Mesenchymal stem cell (in vitro differentiated cells and primary cell): ENCODE results near the gene ABCA1.

Experiments used
- DNase-seq: peaks from one replicate; pipeline ENCODE4 v3.0.0-alpha.2; 2013
- H2AFZ ChIP-seq: one replicate; pipeline ENCODE4 v1.6.1; 2013; ENCODE audit warnings: low read depth, mild to moderate bottlenecking, control low read depth, inconsistent platforms, low read length, moderate library complexity
- H2AK5ac ChIP-seq: 2 replicates; pipeline ENCODE4 v1.6.1; 2013; ENCODE audit warnings: low read length, moderate library complexity, mild to moderate bottlenecking, inconsistent platforms; ENCODE audit not compliant: severe bottlenecking
- H2BK120ac ChIP-seq: one replicate; pipeline ENCODE4 v1.6.1; 2013; ENCODE audit warnings: low read depth, mild to moderate bottlenecking, inconsistent platforms, low read length, moderate library complexity
- H2BK12ac ChIP-seq, 2 experiments: one replicate each; pipeline ENCODE4 v1.6.1; 2013; ENCODE audit warnings: inconsistent platforms in 2 of 2, low read length in 2 of 2, mild to moderate bottlenecking in 2 of 2, moderate library complexity in 2 of 2, control low read depth in 1 of 2
- H2BK15ac ChIP-seq: one replicate; pipeline ENCODE4 v1.6.1; 2013; ENCODE audit warnings: mild to moderate bottlenecking, low read depth, inconsistent platforms; ENCODE audit not compliant: poor library complexity, severe bottlenecking
- H2BK5ac ChIP-seq: 2 replicates; pipeline ENCODE4 v1.6.1; 2013; ENCODE audit warnings: low read depth, mild to moderate bottlenecking, low read length, control low read depth, inconsistent platforms; ENCODE audit not compliant: poor library complexity, severe bottlenecking
- H3K14ac ChIP-seq, 2 experiments: one replicate each; pipeline ENCODE4 v1.6.1; 2013; ENCODE audit warnings: inconsistent platforms in 2 of 2, low read length in 2 of 2, control low read depth in 1 of 2, mild to moderate bottlenecking in 1 of 2, moderate library complexity in 1 of 2
- H3K18ac ChIP-seq, 2 experiments: one replicate each; pipeline ENCODE4 v1.6.1; 2013; ENCODE audit warnings: inconsistent platforms in 2 of 2, low read length in 2 of 2, control low read depth in 1 of 2, low read depth in 1 of 2, mild to moderate bottlenecking in 1 of 2
- H3K23ac ChIP-seq, 2 experiments: one replicate each; pipeline ENCODE4 v1.6.1; 2013; ENCODE audit warnings: inconsistent platforms in 2 of 2, low read length in 2 of 2, mild to moderate bottlenecking in 2 of 2, moderate library complexity in 2 of 2, control low read depth in 1 of 2
- H3K27ac ChIP-seq: 2 replicates; pipeline ENCODE4 v1.5.1; 2013; ENCODE audit warnings: mild to moderate bottlenecking, moderate library complexity, low read length, control low read depth, inconsistent platforms; ENCODE audit not compliant: poor library complexity, severe bottlenecking
- H3K27me3 ChIP-seq, 2 experiments: 2 replicates each; pipeline versions ENCODE4 v1.6.1 to v1.7.0; 2013; ENCODE audit warnings: low read length in 2 of 2, mild to moderate bottlenecking in 2 of 2, moderate library complexity in 2 of 2, control low read depth in 1 of 2, inconsistent platforms in 1 of 2; ENCODE audit not compliant: control insufficient read depth in 1 of 2, insufficient read depth in 1 of 2
- H3K36me3 ChIP-seq, 2 experiments: 2 replicates each; pipeline versions ENCODE4 v1.6.1 to v1.7.0; 2013; ENCODE audit warnings: low read length in 2 of 2, control low read depth in 1 of 2, inconsistent platforms in 1 of 2, low read depth in 1 of 2, mild to moderate bottlenecking in 1 of 2; ENCODE audit not compliant: insufficient read depth in 2 of 2, control insufficient read depth in 1 of 2
- H3K4ac ChIP-seq, 2 experiments: one replicate each; pipeline ENCODE4 v1.6.1; 2013; ENCODE audit warnings: inconsistent platforms in 2 of 2, low read length in 2 of 2, mild to moderate bottlenecking in 2 of 2, moderate library complexity in 2 of 2, control low read depth in 1 of 2, low read depth in 1 of 2
- H3K4me1 ChIP-seq: 2 replicates; pipeline ENCODE4 v1.6.1; 2013; ENCODE audit warnings: low read depth, low read length, control low read depth; ENCODE audit not compliant: control insufficient read depth, insufficient read depth
- H3K4me2 ChIP-seq: 2 replicates; pipeline ENCODE4 v1.6.1; 2013; ENCODE audit warnings: low read length, mild to moderate bottlenecking, inconsistent platforms; ENCODE audit not compliant: poor library complexity, severe bottlenecking
- H3K4me3 ChIP-seq, 2 experiments: 2 replicates each; pipeline versions ENCODE4 v1.5.1 to v1.7.0; 2013; ENCODE audit warnings: low read length in 2 of 2, mild to moderate bottlenecking in 2 of 2, control low read depth in 1 of 2, low read depth in 1 of 2; ENCODE audit not compliant: insufficient read depth in 1 of 2
- H3K79me1 ChIP-seq: replicated peaks from 2 replicates; pipeline ENCODE4 v1.6.1; 2013; ENCODE audit warnings: mild to moderate bottlenecking, control low read depth, low read length, inconsistent platforms; ENCODE audit not compliant: poor library complexity, severe bottlenecking
- H3K9ac ChIP-seq: 2 replicates; pipeline ENCODE4 v1.7.0; 2013; ENCODE audit warnings: mild to moderate bottlenecking, low read length, moderate library complexity
- H3K9me3 ChIP-seq: 2 replicates; pipeline ENCODE4 v1.7.0; 2013; ENCODE audit warnings: mild to moderate bottlenecking, low read length; ENCODE audit not compliant: control insufficient read depth
- H4K8ac ChIP-seq: one replicate; pipeline ENCODE4 v1.6.1; 2013; ENCODE audit warnings: inconsistent platforms, mild to moderate bottlenecking, low read length, moderate library complexity
- H4K91ac ChIP-seq: one replicate; pipeline ENCODE4 v1.6.1; 2013; ENCODE audit warnings: mild to moderate bottlenecking, low read length, inconsistent platforms
- WGBS: methylation state at CpG from one replicate; pipeline ENCODE4 v1.1.7; 2013; ENCODE audit warnings: mixed read lengths; 5-methylcytosine and 5-hydroxymethylcytosine counted together

Gene ABCA1

DNA sequence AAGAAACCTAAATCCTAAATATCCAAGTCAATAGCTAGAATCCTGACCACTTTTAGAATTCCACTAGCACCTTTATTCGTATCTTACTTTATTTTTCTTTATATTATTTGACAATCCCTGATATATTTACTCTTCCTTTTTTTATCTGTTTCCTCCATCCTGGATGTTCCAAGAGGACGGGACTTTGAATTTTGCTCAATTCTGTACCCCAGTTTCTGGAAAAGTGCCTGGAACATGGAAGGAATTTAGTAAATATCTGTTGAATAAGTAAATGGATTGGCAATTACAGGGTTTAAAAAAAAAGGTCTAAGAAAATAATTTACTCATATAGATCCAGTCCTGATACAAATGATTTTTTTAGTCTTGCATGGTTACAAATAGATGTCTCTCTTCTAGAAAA, 181.7 kb downstream of the ABCA1 start:
- no peak overlapping the region for H3K14ac ChIP-seq
- whole genome bisulfite sequencing = 93% methylated on average over 2 of the region's 2 CpGs
- H2BK12ac ChIP-seq = no peak overlapping the region
- no peak overlapping the region for H3K4ac ChIP-seq
- no peak overlapping the region for H2AFZ ChIP-seq
- no peak overlapping the region for H2BK5ac ChIP-seq
- H3K18ac ChIP-seq = no peak overlapping the region
- H2AK5ac ChIP-seq = no peak overlapping the region
- H3K79me1 ChIP-seq = peaks cover 9% of the 10 kb centered on the region
- H3K27me3 ChIP-seq = no peaks in the 10 kb centered on the region
- H3K4me2 ChIP-seq = no peak overlapping the region
- H3K4me3 ChIP-seq = no peak overlapping the region
- no peaks in the 10 kb centered on the region for H3K9me3 ChIP-seq
- no peak for DNase-seq
- no peak overlapping the region for H4K91ac ChIP-seq
- H2BK15ac ChIP-seq = no peak overlapping the region
- peaks cover 0 to 2% of the 10 kb centered on the region in 2 experiments for H3K36me3 ChIP-seq
- H3K23ac ChIP-seq = no peak overlapping the region
- H2BK120ac ChIP-seq = no peak overlapping the region
- no peak overlapping the region for H4K8ac ChIP-seq
- H3K27ac ChIP-seq = no peak overlapping the region
- H3K4me1 ChIP-seq = peaks cover 2% of the 10 kb centered on the region
- peak overlapping the region; percentile 96 for H3K9ac ChIP-seq

DNA sequence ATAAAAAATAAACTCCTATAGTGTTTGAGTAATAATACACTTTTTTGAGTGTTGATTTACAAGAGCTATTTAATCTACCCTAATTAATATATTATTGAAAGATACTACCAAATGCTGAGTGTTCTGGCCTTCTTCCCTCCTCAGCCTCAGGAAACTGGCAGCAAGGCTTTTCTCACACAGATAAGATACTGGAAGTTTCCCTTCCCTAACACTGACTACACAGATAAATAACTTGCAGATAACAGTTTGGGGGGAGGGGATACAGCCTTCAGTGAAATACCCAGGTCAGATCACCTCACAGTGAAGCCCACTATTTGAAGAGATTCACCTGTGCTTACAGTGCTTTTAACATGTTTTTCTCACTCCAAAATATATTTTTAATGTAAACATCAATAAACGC, 182.1 kb downstream of the ABCA1 start:
- Histone ChIP-seq H4K91ac (no peak overlapping the region), H2AK5ac (no peak overlapping the region), H3K4me1 (peaks cover 2% of the 10 kb centered on the region), H2BK15ac (no peak overlapping the region), H3K9me3 (no peaks in the 10 kb centered on the region), H3K27me3 (no peaks in the 10 kb centered on the region), H3K27ac (no peak overlapping the region), H3K14ac (no peak overlapping the region), H3K18ac (no peak overlapping the region), H3K9ac (no peak overlapping the region), H3K4me2 (no peak overlapping the region), H3K4me3 (no peak overlapping the region), H2BK12ac (no peak overlapping the region), H2AFZ (no peak overlapping the region), H3K23ac (no peak overlapping the region), H4K8ac (no peak overlapping the region), H2BK120ac (no peak overlapping the region), H3K4ac (no peak overlapping the region), H3K36me3 (no peaks in the 10 kb centered on the region), H3K79me1 (peaks cover 9% of the 10 kb centered on the region), H2BK5ac (no peak overlapping the region)
- no peak for DNase-seq
- WGBS = no CpG with 5 or more reads among the region's 1 CpG

DNA sequence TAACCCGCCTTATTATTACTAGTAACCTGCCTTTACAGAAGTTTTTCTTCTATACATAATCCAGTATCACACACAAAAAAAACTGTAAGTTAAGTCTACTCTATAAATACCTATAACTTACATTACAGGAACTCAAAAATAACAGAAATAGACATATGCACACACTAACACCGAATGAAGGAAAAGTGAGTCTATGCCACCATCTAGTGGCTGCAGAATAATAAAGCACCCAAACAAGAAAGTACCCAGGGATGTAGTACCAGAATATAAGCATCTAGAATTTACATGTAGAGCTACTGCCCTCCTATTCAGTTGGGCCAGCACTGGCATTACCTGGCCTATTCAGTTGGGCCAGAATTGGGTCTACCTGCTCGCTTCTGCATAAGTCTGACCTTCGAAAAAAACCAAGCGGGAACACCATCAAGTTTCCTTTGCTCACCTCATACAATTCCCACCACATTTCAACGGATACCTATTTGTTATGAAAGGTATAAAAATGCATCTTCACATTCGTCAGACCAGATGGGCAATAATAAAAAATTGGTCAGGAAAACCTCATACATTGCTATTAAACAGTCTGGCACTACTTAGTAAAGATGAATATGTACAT, 184.5 kb downstream of the ABCA1 start:
- H3K9me3 ChIP-seq = no peaks in the 10 kb centered on the region
- no peak overlapping the region for H3K18ac ChIP-seq
- H3K4me2 ChIP-seq = no peak overlapping the region
- no peak overlapping the region for H3K14ac ChIP-seq
- no peak overlapping the region for H3K27ac ChIP-seq
- H3K4ac ChIP-seq = no peak overlapping the region
- no peak overlapping the region for H2BK5ac ChIP-seq
- no peak overlapping the region for H4K91ac ChIP-seq
- H2BK12ac ChIP-seq = no peak overlapping the region
- no peak overlapping the region for H3K9ac ChIP-seq
- no peak overlapping the region for H2BK120ac ChIP-seq
- WGBS = 19% methylated on average over 3 of the region's 7 CpGs
- no peak overlapping the region for H2BK15ac ChIP-seq
- no peaks in the 10 kb centered on the region for H3K36me3 ChIP-seq
- H3K27me3 ChIP-seq = no peaks in the 10 kb centered on the region
- H3K79me1 ChIP-seq = peaks cover 3% of the 10 kb centered on the region
- no peak overlapping the region for H2AFZ ChIP-seq
- DNase-seq = peak; percentile 75
- H2AK5ac ChIP-seq = no peak overlapping the region
- H3K4me3 ChIP-seq = no peak overlapping the region
- H3K4me1 ChIP-seq = no peaks in the 10 kb centered on the region
- no peak overlapping the region for H3K23ac ChIP-seq
- H4K8ac ChIP-seq = no peak overlapping the region

DNA sequence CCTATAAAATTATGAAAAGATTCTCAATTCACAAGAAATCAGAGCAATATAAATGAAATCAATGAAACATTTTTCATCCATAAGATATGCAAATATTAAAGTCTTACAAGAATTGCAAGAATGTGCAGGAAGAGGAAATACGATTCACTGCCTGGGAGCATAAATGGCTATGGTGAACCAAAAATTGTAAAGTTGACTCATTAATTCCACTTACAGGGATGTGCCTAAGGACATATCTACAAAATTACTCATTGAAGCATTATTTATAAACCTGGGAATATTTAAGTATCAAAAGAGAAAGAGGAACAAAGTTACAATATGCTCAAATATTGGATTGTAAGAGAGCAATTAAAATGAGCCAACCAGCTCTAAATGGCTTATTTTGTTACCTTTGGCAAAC, 187.3 kb downstream of the ABCA1 start:
- no peaks in the 10 kb centered on the region for H3K36me3 ChIP-seq
- no CpG with 5 or more reads among the region's 1 CpG for WGBS
- no peak overlapping the region for H2BK5ac ChIP-seq

More for the DNA sequence above, 187.3 kb downstream of the ABCA1 start:
- no peak overlapping the region for H2AK5ac ChIP-seq
- H2BK120ac ChIP-seq = no peak overlapping the region
- H3K4ac ChIP-seq = no peak overlapping the region
- H3K9ac ChIP-seq = peak overlapping the region; percentile 68
- H3K4me2 ChIP-seq = no peak overlapping the region
- H4K8ac ChIP-seq = no peak overlapping the region
- H2BK12ac ChIP-seq = no peak overlapping the region
- H3K23ac ChIP-seq = no peak overlapping the region
- no peak overlapping the region for H4K91ac ChIP-seq
- no peak overlapping the region for H3K4me3 ChIP-seq
- no peaks in the 10 kb centered on the region for H3K79me1 ChIP-seq
- H3K4me1 ChIP-seq = no peaks in the 10 kb centered on the region
- no peak overlapping the region for H3K14ac ChIP-seq
- no peak overlapping the region for H3K18ac ChIP-seq
- H3K27ac ChIP-seq = no peak overlapping the region
- H3K27me3 ChIP-seq = no peaks in the 10 kb centered on the region
- no peak for DNase-seq
- H3K9me3 ChIP-seq = no peaks in the 10 kb centered on the region
- no peak overlapping the region for H2AFZ ChIP-seq
- no peak overlapping the region for H2BK15ac ChIP-seq
